MCF 10A (cell line): ENCODE results near the gene RELCH. TPM values are rescaled to one million over a fixed set of nuclear protein-coding genes. Genes with fewer than 3 reads are reported as not detected.
A peak's percentile ranks its signal among the peaks of the same experiment; 100 is the strongest.

ENCODE experiments used
- BruUV-seq: library from RNA; stranded (reverse); fragments of 400-500 nt; replicated peaks from 2 replicates; lab custom pipeline; 2021; lab: Mats Ljungman, UMichigan
- CTCF ChIA-PET: fragments of 300-600 bp; sonication (Branson Sonifier 250); formaldehyde crosslinking; extraction: SDS; loops from one replicate; lab custom pipeline; 2021; ENCODE audit warnings: antibody characterized with exemption, inconsistent platforms; lab: Yijun Ruan, JAX
- POLR2A ChIA-PET: fragments of 300-600, 350-650 bp; sonication (Branson Sonifier 250); formaldehyde crosslinking; extraction: SDS; loops from one replicate; lab custom pipeline; 2020; ENCODE audit warnings: antibody characterized with exemption, inconsistent platforms; lab: Yijun Ruan, JAX
- DNase-seq: peaks from one replicate; pipeline ENCODE4 v3.0.0-alpha.2; 2018; ENCODE audit not compliant: unreplicated experiment
- H3K27ac Mint-ChIP-seq: one replicate; pipeline ENCODE4 v1.8.0; 2022; ENCODE audit warnings: mild to moderate bottlenecking, low read depth, mixed read lengths; ENCODE audit not compliant: unreplicated experiment
- H3K27me3 Mint-ChIP-seq: one replicate; pipeline ENCODE4 v1.8.0; 2022; ENCODE audit warnings: mixed read lengths; ENCODE audit not compliant: insufficient read depth, unreplicated experiment
- H3K36me3 Mint-ChIP-seq: one replicate; pipeline ENCODE4 v1.8.0; 2022; ENCODE audit warnings: mild to moderate bottlenecking, moderate library complexity, mixed read lengths; ENCODE audit not compliant: insufficient read depth, unreplicated experiment
- H3K4me1 Mint-ChIP-seq: one replicate; pipeline ENCODE4 v1.8.0; 2022; ENCODE audit warnings: mixed read lengths; ENCODE audit not compliant: insufficient read depth, unreplicated experiment
- H3K4me3 Mint-ChIP-seq: one replicate; pipeline ENCODE4 v1.8.0; 2022; ENCODE audit warnings: mild to moderate bottlenecking, moderate library complexity, mixed read lengths; ENCODE audit not compliant: unreplicated experiment
- H3K9me3 Mint-ChIP-seq: one replicate; pipeline ENCODE4 v1.8.0; 2022; ENCODE audit warnings: mixed read lengths; ENCODE audit not compliant: unreplicated experiment
- intact Hi-C: fragments of 100-400 bp; cut with micrococcal nuclease; formaldehyde crosslinking; loops from 2 replicates; pipeline ENCODE4 v1.14.1; 2022
- total RNA-seq: library from RNA; stranded (reverse); gene quantifications from 2 replicates; pipeline ENCODE4 v1.2.3, GENCODE V29; 2022
- TF ChIP-seq, protein P1 (sequence below): fragments of 200-600 bp; IDR thresholded peaks from one replicate; pipeline ENCODE4 v1.8.0; 2022; ENCODE audit warnings: antibody characterized with exemption, mild to moderate bottlenecking; ENCODE audit not compliant: unreplicated experiment

The RELCH gene
- total RNA-seq, 1 experiment from 2014 or later = 24.7 TPM

DNA sequence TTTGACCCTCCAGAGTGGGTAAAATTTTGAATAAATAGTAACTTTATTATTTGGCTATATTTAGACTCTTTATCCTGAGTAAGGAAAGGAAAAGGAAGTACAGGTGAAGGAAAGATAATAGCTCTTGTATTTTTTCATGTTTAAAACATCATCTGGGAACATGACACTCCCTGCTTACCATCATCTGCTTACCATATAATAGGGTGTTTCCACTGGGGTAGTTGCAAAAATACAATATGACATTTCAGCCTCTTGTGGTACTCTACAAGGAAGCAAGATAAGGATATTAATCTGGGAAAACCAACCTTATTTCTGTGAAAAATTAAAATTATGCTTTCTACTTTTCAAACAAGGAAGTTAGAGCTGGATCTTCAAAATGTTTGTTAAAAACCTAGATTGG, 9.9 kb downstream of the RELCH start:
- H3K36me3 Mint-ChIP-seq = peaks cover 5% of the 10 kb centered on the region
- H3K27ac Mint-ChIP-seq = no peak overlapping the region
- H3K9me3 Mint-ChIP-seq = peaks cover 5% of the 10 kb centered on the region
- TF ChIP-seq, protein P1, sequence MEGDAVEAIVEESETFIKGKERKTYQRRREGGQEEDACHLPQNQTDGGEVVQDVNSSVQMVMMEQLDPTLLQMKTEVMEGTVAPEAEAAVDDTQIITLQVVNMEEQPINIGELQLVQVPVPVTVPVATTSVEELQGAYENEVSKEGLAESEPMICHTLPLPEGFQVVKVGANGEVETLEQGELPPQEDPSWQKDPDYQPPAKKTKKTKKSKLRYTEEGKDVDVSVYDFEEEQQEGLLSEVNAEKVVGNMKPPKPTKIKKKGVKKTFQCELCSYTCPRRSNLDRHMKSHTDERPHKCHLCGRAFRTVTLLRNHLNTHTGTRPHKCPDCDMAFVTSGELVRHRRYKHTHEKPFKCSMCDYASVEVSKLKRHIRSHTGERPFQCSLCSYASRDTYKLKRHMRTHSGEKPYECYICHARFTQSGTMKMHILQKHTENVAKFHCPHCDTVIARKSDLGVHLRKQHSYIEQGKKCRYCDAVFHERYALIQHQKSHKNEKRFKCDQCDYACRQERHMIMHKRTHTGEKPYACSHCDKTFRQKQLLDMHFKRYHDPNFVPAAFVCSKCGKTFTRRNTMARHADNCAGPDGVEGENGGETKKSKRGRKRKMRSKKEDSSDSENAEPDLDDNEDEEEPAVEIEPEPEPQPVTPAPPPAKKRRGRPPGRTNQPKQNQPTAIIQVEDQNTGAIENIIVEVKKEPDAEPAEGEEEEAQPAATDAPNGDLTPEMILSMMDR = no peak
- no peak overlapping the region for H3K4me3 Mint-ChIP-seq
- no peak for DNase-seq
- peaks cover 14% of the 10 kb centered on the region for H3K4me1 Mint-ChIP-seq
- CTCF ChIA-PET = interaction anchor here (0.6 to 2.4 kb wide), 3 partner anchors 14 to 52 kb away, joined by 3 to 11 read pairs (median 10); no protein-coding TSS in a partner anchor
- no peaks in the 10 kb centered on the region for H3K27me3 Mint-ChIP-seq
- POLR2A ChIA-PET = interaction anchor here (1.0 to 5.8 kb wide), 3 partner anchors 7 to 10 kb away, joined by 3 to 146 read pairs (median 33); partner anchors contain the start of genes PIGN and RELCH
- no TSS peak for BruUV-seq
- intact Hi-C loops = no loop called here

DNA sequence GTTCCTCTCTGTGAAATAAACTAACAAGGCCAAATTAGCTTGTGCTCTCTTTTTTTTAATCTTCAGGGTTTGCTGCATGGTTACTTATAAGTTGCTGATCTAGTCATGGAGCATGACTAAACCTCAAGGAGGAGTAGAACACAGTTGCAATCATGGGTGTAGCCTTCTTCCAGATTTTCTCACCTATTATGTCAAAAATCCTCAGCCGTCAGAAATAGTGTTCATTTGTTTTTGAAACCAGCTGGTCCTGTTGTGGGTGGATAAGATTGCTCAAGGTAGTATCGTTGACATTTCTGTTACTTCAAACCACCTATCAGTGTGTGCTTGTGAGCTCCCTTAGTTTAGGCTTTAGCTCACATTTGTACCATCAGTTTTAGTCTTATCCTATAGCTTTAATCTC, 11.2 kb downstream of the RELCH start:
- TF ChIP-seq, protein P1 = no peak
- BruUV-seq = no TSS peak
- DNase-seq = peak; percentile 41
- intact Hi-C loops = no loop called here
- Mint-ChIP-seq H3K4me3 (no peak overlapping the region), H3K9me3 (peaks cover 7% of the 10 kb centered on the region), H3K36me3 (peaks cover 5% of the 10 kb centered on the region), H3K27me3 (no peaks in the 10 kb centered on the region), H3K4me1 (peaks cover 14% of the 10 kb centered on the region), H3K27ac (peak overlapping the region; percentile 68)
- ChIA-PET CTCF (interaction anchor here (0.6 to 2.4 kb wide), 6 partner anchors 10 to 53 kb away, joined by 3 to 11 read pairs (median 4); no protein-coding TSS in a partner anchor), POLR2A (interaction anchor here (0.5 to 5.8 kb wide), 7 partner anchors 9 to 1835 kb away, joined by 3 to 146 read pairs (median 5); partner anchors contain the start of genes PIGN and RELCH)

DNA sequence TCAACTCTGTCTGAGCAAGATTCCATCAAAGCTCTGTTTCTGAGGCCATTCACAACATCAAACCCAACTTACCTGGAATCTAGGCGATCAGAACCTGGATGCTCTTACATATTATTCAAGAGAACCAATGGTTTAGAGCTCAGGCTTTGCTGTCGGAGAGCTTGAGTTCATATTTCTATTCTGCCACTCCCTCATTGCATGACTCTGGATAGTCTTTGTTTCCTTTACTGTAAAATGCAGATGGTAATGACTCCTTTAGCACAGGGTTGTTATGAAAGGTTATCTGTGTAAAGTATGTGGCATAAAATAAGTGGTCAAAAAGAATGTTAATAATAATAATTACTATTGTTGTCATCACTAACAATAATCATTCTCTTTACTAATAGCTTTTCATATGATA, 12.6 kb downstream of the RELCH start:
- no peak overlapping the region for H3K4me3 Mint-ChIP-seq
- POLR2A ChIA-PET = interaction anchor here (0.6 to 5.8 kb wide), 7 partner anchors 9 to 97 kb away, joined by 3 to 146 read pairs (median 6); partner anchors contain the start of genes PIGN and RELCH

More for the DNA sequence above, 12.6 kb downstream of the RELCH start:
- TF ChIP-seq, protein P1 = no peak
- intact Hi-C loops = no loop called here
- DNase-seq = no peak
- Mint-ChIP-seq H3K27me3 (no peaks in the 10 kb centered on the region), H3K27ac (no peak overlapping the region), H3K9me3 (peaks cover 7% of the 10 kb centered on the region), H3K36me3 (peaks cover 6% of the 10 kb centered on the region), H3K4me1 (peaks cover 14% of the 10 kb centered on the region)
- CTCF ChIA-PET = interaction anchor here (0.5 to 1.6 kb wide), 9 partner anchors 13 to 1173 kb away, joined by 3 to 9 read pairs (median 4); partner anchors contain the start of genes PIGN and RELCH
- BruUV-seq = no TSS peak
